ENCODE measurements around the gene FECH. TPM values are rescaled to one million over a fixed set of nuclear protein-coding genes. Genes with fewer than 3 reads are reported as not detected.

FECH gene
- total RNA-seq, 2 experiments from 2014 or later, result 5.3 to 14.2 TPM

DNA sequence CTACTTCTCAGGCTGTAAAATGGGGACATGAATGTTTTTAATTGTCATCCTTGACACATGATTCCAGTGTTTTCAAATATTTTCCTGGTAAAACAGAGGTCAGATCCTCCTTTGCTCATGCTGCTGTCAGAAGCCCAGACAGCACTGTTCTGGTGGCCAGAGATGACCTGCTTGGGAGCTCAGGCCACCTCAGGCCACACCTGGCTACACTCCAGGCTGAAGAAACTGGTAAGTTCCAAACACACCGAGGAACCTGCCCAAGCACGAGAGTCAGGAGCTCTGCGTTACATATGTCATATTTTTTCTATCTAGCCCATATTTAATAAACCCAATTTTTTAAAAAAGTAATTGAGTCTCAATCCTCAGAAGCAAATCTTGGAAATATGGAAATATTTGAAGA lies 47.9 kb downstream of the FECH start:
- H3K36me3 ChIP-seq (ENCODE audit: insufficient read depth, low read length), result no peaks in the 10 kb centered on the region
- TF ChIP-seq EZH2phosphoT487 (IDR thresholded peaks at IDR 0.05; ENCODE audit: borderline replicate concordance, low read depth, low read length), result no peak
- TF ChIP-seq, protein P1, sequence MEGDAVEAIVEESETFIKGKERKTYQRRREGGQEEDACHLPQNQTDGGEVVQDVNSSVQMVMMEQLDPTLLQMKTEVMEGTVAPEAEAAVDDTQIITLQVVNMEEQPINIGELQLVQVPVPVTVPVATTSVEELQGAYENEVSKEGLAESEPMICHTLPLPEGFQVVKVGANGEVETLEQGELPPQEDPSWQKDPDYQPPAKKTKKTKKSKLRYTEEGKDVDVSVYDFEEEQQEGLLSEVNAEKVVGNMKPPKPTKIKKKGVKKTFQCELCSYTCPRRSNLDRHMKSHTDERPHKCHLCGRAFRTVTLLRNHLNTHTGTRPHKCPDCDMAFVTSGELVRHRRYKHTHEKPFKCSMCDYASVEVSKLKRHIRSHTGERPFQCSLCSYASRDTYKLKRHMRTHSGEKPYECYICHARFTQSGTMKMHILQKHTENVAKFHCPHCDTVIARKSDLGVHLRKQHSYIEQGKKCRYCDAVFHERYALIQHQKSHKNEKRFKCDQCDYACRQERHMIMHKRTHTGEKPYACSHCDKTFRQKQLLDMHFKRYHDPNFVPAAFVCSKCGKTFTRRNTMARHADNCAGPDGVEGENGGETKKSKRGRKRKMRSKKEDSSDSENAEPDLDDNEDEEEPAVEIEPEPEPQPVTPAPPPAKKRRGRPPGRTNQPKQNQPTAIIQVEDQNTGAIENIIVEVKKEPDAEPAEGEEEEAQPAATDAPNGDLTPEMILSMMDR (conservative IDR thresholded peaks at IDR 0.05; ENCODE audit: low read length), result no peak
- no peak for DNase-seq (ENCODE audit: low spot score)
- H2AFZ ChIP-seq (ENCODE audit: low read length), result no peak overlapping the region
- no peaks in the 10 kb centered on the region for H3K4me1 ChIP-seq (ENCODE audit: insufficient read depth, low read length, poor library complexity, severe bottlenecking)
- no peak overlapping the region for H3K4me3 ChIP-seq (ENCODE audit: low read depth, low read length, poor library complexity, severe bottlenecking)
- H3K79me2 ChIP-seq (ENCODE audit: insufficient read depth, low read depth, low read length), result no peaks in the 10 kb centered on the region
- CTCF ChIA-PET (ENCODE audit: unreplicated experiment), result no interaction called here
- no peaks in the 10 kb centered on the region for H3K9me2 ChIP-seq (ENCODE audit: insufficient read depth, low read length)
- no peaks in the 10 kb centered on the region for H4K20me1 ChIP-seq (ENCODE audit: insufficient read depth, low read length)
- no peak overlapping the region for H3K27ac ChIP-seq (ENCODE audit: low read depth, low read length, poor library complexity, severe bottlenecking)
- no peak overlapping the region for H3K4me2 ChIP-seq (ENCODE audit: low read length)
- intact Hi-C loops (cut with micrococcal nuclease; ENCODE audit: unreplicated experiment), result no loop called here
- POLR2A ChIA-PET, result no interaction called here
- BruUV-seq (replicated peaks), result no TSS peak
- no peaks in the 10 kb centered on the region for H3K9me3 ChIP-seq (ENCODE audit: low read length)

GRCh38 chr18:57534511-57534909 lies 52.0 kb downstream of the FECH start:
- DNase-seq (ENCODE audit: low spot score), result no peak
- intact Hi-C loops (cut with micrococcal nuclease; ENCODE audit: unreplicated experiment), result no loop called here
- Histone ChIP-seq H3K36me3 (ENCODE audit: insufficient read depth, low read length) (no peaks in the 10 kb centered on the region), H3K9me3 (ENCODE audit: low read length) (no peaks in the 10 kb centered on the region), H4K20me1 (ENCODE audit: insufficient read depth, low read length) (no peaks in the 10 kb centered on the region), H2AFZ (ENCODE audit: low read length) (no peak overlapping the region), H3K4me2 (ENCODE audit: low read length) (no peak overlapping the region), H3K4me1 (ENCODE audit: insufficient read depth, low read length, poor library complexity, severe bottlenecking) (no peaks in the 10 kb centered on the region), H3K9me2 (ENCODE audit: insufficient read depth, low read length) (no peaks in the 10 kb centered on the region), H3K27ac (ENCODE audit: low read depth, low read length, poor library complexity, severe bottlenecking) (no peak overlapping the region), H3K4me3 (ENCODE audit: low read depth, low read length, poor library complexity, severe bottlenecking) (no peak overlapping the region), H3K79me2 (ENCODE audit: insufficient read depth, low read depth, low read length) (no peaks in the 10 kb centered on the region)
- TF ChIP-seq, protein P1 (conservative IDR thresholded peaks at IDR 0.05; ENCODE audit: low read length), result no peak
- no peak for TF ChIP-seq EZH2phosphoT487 (IDR thresholded peaks at IDR 0.05; ENCODE audit: borderline replicate concordance, low read depth, low read length)
- no TSS peak for BruUV-seq (replicated peaks)
- ChIA-PET POLR2A (no interaction called here), CTCF (ENCODE audit: unreplicated experiment) (no interaction called here)

GRCh38 chr18:57533868-57534510 lies 52.5 kb downstream of the FECH start:
- Histone ChIP-seq H3K4me2 (ENCODE audit: low read length) (no peak overlapping the region), H3K4me3 (ENCODE audit: low read depth, low read length, poor library complexity, severe bottlenecking) (no peak overlapping the region), H3K27ac (ENCODE audit: low read depth, low read length, poor library complexity, severe bottlenecking) (no peak overlapping the region), H4K20me1 (ENCODE audit: insufficient read depth, low read length) (no peaks in the 10 kb centered on the region), H3K79me2 (ENCODE audit: insufficient read depth, low read depth, low read length) (no peaks in the 10 kb centered on the region), H3K4me1 (ENCODE audit: insufficient read depth, low read length, poor library complexity, severe bottlenecking) (no peaks in the 10 kb centered on the region), H3K9me2 (ENCODE audit: insufficient read depth, low read length) (no peaks in the 10 kb centered on the region), H3K36me3 (ENCODE audit: insufficient read depth, low read length) (no peaks in the 10 kb centered on the region), H2AFZ (ENCODE audit: low read length) (no peak overlapping the region), H3K9me3 (ENCODE audit: low read length) (no peaks in the 10 kb centered on the region)
- BruUV-seq (replicated peaks), result no TSS peak
- no peak for DNase-seq (ENCODE audit: low spot score)
- ChIA-PET POLR2A (no interaction called here), CTCF (ENCODE audit: unreplicated experiment) (no interaction called here)
- intact Hi-C loops (cut with micrococcal nuclease; ENCODE audit: unreplicated experiment), result no loop called here
- TF ChIP-seq EZH2phosphoT487 (IDR thresholded peaks at IDR 0.05; ENCODE audit: borderline replicate concordance, low read depth, low read length), result no peak
- TF ChIP-seq, protein P1 (conservative IDR thresholded peaks at IDR 0.05; ENCODE audit: low read length), result no peak
